ENCODE data around the gene MAX. TPM values are rescaled to one million over a fixed set of nuclear protein-coding genes. Genes with fewer than 3 reads are reported as not detected.

The MAX gene
- total RNA-seq (2011; cell fraction: chromatin; rRNA removed; ENCODE audit: low replicate concordance): 73.6 and 82.8 TPM in 2 replicates
- 44.7 and 51.0 TPM in 2 replicates for total RNA-seq (2011; cell fraction: nucleolus; rRNA removed)
- 59.2 and 80.7 TPM in 2 replicates for total RNA-seq (2011; cell fraction: nucleoplasm; rRNA removed)
- total RNA-seq (2014; rRNA removed): 40.9 and 63.6 TPM in 2 replicates
- 38.3 and 40.5 TPM in 2 replicates for total RNA-seq (2014; rRNA removed; fragmentation: Illumina TruSeq; extraction: Trizol)
- 50.3 and 52.1 TPM in 2 replicates for total RNA-seq (2015; rRNA removed; fragmentation: Illumina TruSeq; extraction: Trizol)
- total RNA-seq (2021): 88.8 and 96.5 TPM in 2 replicates
- polyA plus RNA-seq (2011; rRNA removed): 51.6 and 55.3 TPM in 2 replicates
- 34.4 and 50.1 TPM in 2 replicates for polyA plus RNA-seq (2011; cell fraction: cytosol; rRNA removed)
- polyA plus RNA-seq (2011; cell fraction: nucleus; rRNA removed): 107 and 161 TPM in 2 replicates
- 36.0 and 46.4 TPM in 2 replicates for polyA plus RNA-seq (2012)
- 63.3 and 84.7 TPM in 2 replicates for polyA plus RNA-seq (2014; fragmentation: Illumina TruSeq; extraction: Trizol)
- polyA plus RNA-seq (2014; fragmentation: Nextera tagmentation; extraction: Ambion mirVana): 10 to 100 TPM; 15.4 to 32.7 TPM
- polyA plus RNA-seq (2014; rRNA removed): 63.0 and 81.9 TPM in 2 replicates
- polyA minus RNA-seq (2011; rRNA and poly(A)+ RNA removed): 42.4 and 43.0 TPM in 2 replicates
- 19.2 and 19.5 TPM in 2 replicates for polyA minus RNA-seq (2011; cell fraction: cytosol; rRNA and poly(A)+ RNA removed)
- polyA minus RNA-seq (2011; cell fraction: nucleus; rRNA and poly(A)+ RNA removed): 35.8 and 40.4 TPM in 2 replicates
- percentile 67 among the genes with signal in this experiment for Bru-seq, nascent RNA
- percentile 68 among the genes with signal in this experiment for BruChase-seq, experiment 1, labeled RNA remaining after a 2-hour chase
- percentile 69 among the genes with signal in this experiment for BruChase-seq, experiment 2, labeled RNA remaining after a 6-hour chase
- long read RNA-seq, experiment 1, transcript MAX-205 (5 exons, 1,546 nt): major isoform, 8 of 37 reads
- long read RNA-seq, experiment 1, partial matches to known transcripts: 1 of 37 reads
- long read RNA-seq, experiment 1, other reads (novel, unspliced or antisense): 20 of 37 reads
- long read RNA-seq, experiment 2, transcript MAX-205 (5 exons, 1,546 nt): minor isoform, 6 of 41 reads
- long read RNA-seq, experiment 2, transcript MAX-204 (4 exons, 1,973 nt): major isoform, 10 of 41 reads
- long read RNA-seq, experiment 2, partial matches to known transcripts: 0 of 41 reads
- long read RNA-seq, experiment 2, other reads (novel, unspliced or antisense): 24 of 41 reads
- long read RNA-seq, experiment 3, transcript MAX-205 (5 exons, 1,546 nt): major isoform, 16 of 31 reads
- long read RNA-seq, experiment 3, transcript MAX-204 (4 exons, 1,973 nt): minor isoform, 9 of 31 reads
- long read RNA-seq, experiment 3, partial matches to known transcripts: 0 of 31 reads
- long read RNA-seq, experiment 3, other reads (novel, unspliced or antisense): 5 of 31 reads

- no peaks in the 10 kb centered on the region for H3K27me3 ChIP-seq (ENCODE audit: control insufficient read depth in 2 of 2, insufficient read depth in 2 of 2, low read length in 2 of 2)
- intact Hi-C loops (cut with micrococcal nuclease) (loop anchor here (2.0 to 5.0 kb wide), 2 partner anchors 60 to 116 kb away; partner anchors contain the start of gene FNTB), in situ Hi-C loops (cut with MboI) (no loop called here)
- H2AFZ ChIP-seq (ENCODE audit: low read depth, low read length): peak within 1 kb of the TSS; percentile 91
- peaks cover 29% of the 10 kb centered on the region for H3K36me3 ChIP-seq (ENCODE audit: control insufficient read depth, insufficient read depth, low read length)
- ATAC-seq: peak; percentile 93
- peaks cover 17 to 25% of the 10 kb centered on the region in 2 experiments for H3K4me1 ChIP-seq (replicated peaks in 1 of 2; ENCODE audit: control insufficient read depth in 2 of 2, insufficient read depth in 2 of 2, low read length in 2 of 2)
- H3K4me3 ChIP-seq: peak within 1 kb of the TSS; percentile 94
- no TSS peak for BruUV-seq (replicated peaks)
- H4K20me1 ChIP-seq (replicated peaks; ENCODE audit: control insufficient read depth, insufficient read depth, low read length): 0 out of 2 replicates have a peak, but pooled peaks cover 3% of the 10 kb centered on the region
- DNase-seq (ENCODE audit: extremely low read depth in 1 of 4, low spot score in 3 of 4): peak; percentile 88 to 95 (median 91)
- CTCF ChIA-PET (ENCODE audit: low intra/inter-chr PET ratio): no interaction called here
- H3K4me2 ChIP-seq (ENCODE audit: insufficient read depth, low read length): peak within 1 kb of the TSS; percentile 89
- H3K9me3 ChIP-seq (replicated peaks; ENCODE audit: control insufficient read depth, insufficient read depth, low read depth, low read length): no peaks in the 10 kb centered on the region
- under 1% methylated on average over 18 of the region's 61 CpGs for WGBS (ENCODE audit: insufficient coverage, low coverage, missing lambda C conversion rate)
- POLR2A ChIA-PET: interaction anchor here (0.6 to 1.4 kb wide), 6 partner anchors 10 to 832 kb away, joined by 3 to 4 read pairs (median 3); no protein-coding TSS in a partner anchor
- peak within 1 kb of the TSS; percentile 78 to 95 for H3K9ac ChIP-seq (ENCODE audit: insufficient read depth in 1 of 2, low read depth in 2 of 2, low read length in 2 of 2)
- peak within 1 kb of the TSS; percentile 81 for H3K27ac ChIP-seq (ENCODE audit: extremely low read depth, low read depth, low read length)
- peaks cover 45% of the 10 kb centered on the region for H3K79me2 ChIP-seq (ENCODE audit: control insufficient read depth, insufficient read depth, low read length)
- no peaks in the 10 kb centered on the region for H3K9me1 ChIP-seq (ENCODE audit: control insufficient read depth, insufficient read depth, low read length)
- peak; percentile 89 for FAIRE-seq
- no peak for TF ChIP-seq DIDO1 (tag; IDR thresholded peaks at IDR 0.05; ENCODE audit: low read depth)
- TF ChIP-seq LARP7 (IDR thresholded peaks at IDR 0.05): peak; percentile 14; the same call in 1 of the 2 replicates
- TF ChIP-seq FUS (optimal IDR thresholded peaks at IDR 0.05; ENCODE audit: low read depth, low read length): no peak
- no peak for TF ChIP-seq KAT7 (CRISPR knock-in tag; IDR thresholded peaks at IDR 0.05; ENCODE audit: borderline replicate concordance)
- peak; percentile 46; the same call in 1 of the 2 replicates for TF ChIP-seq ZNF592 (IDR thresholded peaks at IDR 0.05)
- no peak for TF ChIP-seq ZNF165 (CRISPR knock-in tag; IDR thresholded peaks at IDR 0.05; ENCODE audit: borderline replicate concordance)
- no peak for TF ChIP-seq TRIM24 (IDR thresholded peaks at IDR 0.05)
- no peak for TF ChIP-seq MTF1 (CRISPR knock-in tag; IDR thresholded peaks at IDR 0.05; ENCODE audit: borderline replicate concordance)
- TF ChIP-seq POLR2H (tag; IDR thresholded peaks at IDR 0.05; ENCODE audit: low read depth): no peak
- TF ChIP-seq POLR2AphosphoS5 (IDR thresholded peaks at IDR 0.05; ENCODE audit: control insufficient read depth, insufficient read depth, low read depth, low read length): no peak
- TF ChIP-seq ZBTB7A (IDR thresholded peaks at IDR 0.05; ENCODE audit: borderline replicate concordance, control insufficient read depth, low read depth, low read length): peak; percentile 58; the same call in 1 of the 2 replicates
These were observed at the start of gene MAX for GRCh38 chr14:65102441-65103149. MAX (minus strand) TSS chr14:65102517; CDS start chr14:65102339, 178 bp downstream.

All from K562 (cell line).